SU-DHL-6 (cell line): ENCODE results near the gene C19orf67.

Experiments
- H2AFZ ChIP-seq: fragments of 200-600 bp; sonication (generic); 2 replicates; pipeline ENCODE4 v1.6.1; 2014; ENCODE audit warnings: low read depth, mild to moderate bottlenecking, moderate library complexity, mixed read lengths, antibody characterized with exemption, low read length; ENCODE audit not compliant: severe bottlenecking
- H3F3A ChIP-seq: fragments of 200-600 bp; shearing (Covaris generic); 2 replicates; pipeline ENCODE4 v1.6.0; 2016; ENCODE audit warnings: antibody characterized with exemption, mild to moderate bottlenecking; ENCODE audit not compliant: insufficient read depth
- H3K27ac ChIP-seq: fragments of 200-600 bp; sonication (generic); 2 replicates; pipeline ENCODE4 v1.5.1; 2016; ENCODE audit warnings: low read depth, mild to moderate bottlenecking, low read length, moderate library complexity, mixed read lengths
- H3K27me3 ChIP-seq: fragments of 200-600 bp; sonication (generic), shearing (Covaris generic); 2 replicates; pipeline ENCODE4 v1.6.0; 2014; ENCODE audit warnings: mild to moderate bottlenecking, low read length
- H3K36me3 ChIP-seq: fragments of 200-600 bp; sonication (generic); 2 replicates; pipeline ENCODE4 v1.6.1; 2014; ENCODE audit warnings: mild to moderate bottlenecking, low read length, mixed read lengths
- H3K4me2 ChIP-seq: fragments of 300-600, 200-600 bp; shearing (Covaris generic), sonication (generic); 2 replicates; pipeline ENCODE4 v1.6.0; 2014; ENCODE audit warnings: low read length, low read depth, mild to moderate bottlenecking; ENCODE audit not compliant: poor library complexity, severe bottlenecking
- H3K4me3 ChIP-seq: fragments of 200-600 bp; sonication (generic); 2 replicates; pipeline ENCODE4 v1.5.1; 2014; ENCODE audit warnings: antibody characterized with exemption, low read length, mild to moderate bottlenecking, mixed read lengths; ENCODE audit not compliant: insufficient read depth, poor library complexity, severe bottlenecking
- H3K79me2 ChIP-seq: fragments of 200-600 bp; sonication (generic); 2 replicates; pipeline ENCODE4 v1.6.1; 2014; ENCODE audit warnings: mild to moderate bottlenecking, low read length, moderate library complexity; ENCODE audit not compliant: insufficient read depth
- H3K9ac ChIP-seq: fragments of 200-600 bp; sonication (generic); 2 replicates; pipeline ENCODE4 v1.7.0; 2014; ENCODE audit warnings: mild to moderate bottlenecking, low read length
- H3K9me2 ChIP-seq: fragments of 200-600 bp; sonication (generic); replicated peaks from 2 replicates; pipeline ENCODE4 v1.6.1; 2014; ENCODE audit warnings: low read length; ENCODE audit not compliant: insufficient read depth
- H3K9me3 ChIP-seq: fragments of 200-600 bp; sonication (generic); 2 replicates; pipeline ENCODE4 v1.6.1; 2014; ENCODE audit warnings: low read length, mixed read lengths; ENCODE audit not compliant: insufficient read depth
- H4K20me1 ChIP-seq: fragments of 200-600 bp; sonication (generic); 2 replicates; pipeline ENCODE4 v1.6.1; 2014; ENCODE audit warnings: low read depth, mild to moderate bottlenecking, antibody characterized with exemption, low read length, moderate library complexity, mixed read lengths
- EZH2phosphoT487 ChIP-seq: fragments of 200-600 bp; sonication (generic), shearing (Covaris generic); conservative IDR thresholded peaks from 2 replicates; pipeline ENCODE4 v1.6.1; 2018; ENCODE audit warnings: mild to moderate bottlenecking, antibody characterized with exemption, low read length, moderate library complexity, mixed read lengths
- TF ChIP-seq, protein P1 (sequence below): fragments of 200-600 bp; sonication (generic); IDR thresholded peaks from one replicate; pipeline ENCODE4 v1.5.1; 2017; ENCODE audit warnings: antibody characterized with exemption, mild to moderate bottlenecking, low read length, moderate library complexity; ENCODE audit not compliant: insufficient read depth, poor library complexity, severe bottlenecking

The C19orf67 gene

DNA sequence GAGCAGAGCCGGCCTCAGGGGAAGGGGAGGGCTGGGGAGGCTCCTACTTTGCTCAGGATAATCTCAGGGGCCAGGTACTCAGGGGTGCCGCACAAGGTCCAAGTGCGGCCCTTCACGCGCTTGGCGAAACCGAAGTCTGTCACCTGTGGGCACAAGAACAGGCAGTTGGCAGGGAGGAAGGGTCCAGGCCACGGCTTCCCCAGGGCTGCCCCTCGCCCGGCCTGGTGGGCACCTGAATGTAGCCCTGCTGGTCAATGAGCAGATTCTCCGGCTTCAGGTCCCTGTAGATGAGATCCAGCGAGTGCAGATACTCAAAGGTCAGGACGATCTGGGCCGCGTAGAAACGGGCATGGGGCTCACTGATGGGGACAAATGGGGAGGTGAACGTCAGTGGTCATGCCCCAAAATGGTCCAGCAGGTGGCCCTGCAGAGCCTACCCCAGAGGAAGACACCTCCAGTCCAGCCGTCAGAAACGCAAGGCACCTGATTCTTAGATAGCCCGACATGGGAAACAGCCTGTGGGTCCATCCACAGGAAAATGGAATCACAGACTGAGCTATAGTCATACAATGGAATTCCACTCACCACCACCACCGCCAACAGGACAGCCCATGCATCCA lies 12.1 kb upstream of the C19orf67 start:
- no peak overlapping the region for H2AFZ ChIP-seq
- H3K36me3 ChIP-seq = no peaks in the 10 kb centered on the region
- no peak overlapping the region for H3K4me3 ChIP-seq
- H3F3A ChIP-seq = peaks cover 8% of the 10 kb centered on the region; the same call in 1 of the 2 replicates
- H3K27ac ChIP-seq = no peak overlapping the region
- no peaks in the 10 kb centered on the region for H3K9me2 ChIP-seq
- no peaks in the 10 kb centered on the region for H3K27me3 ChIP-seq
- TF ChIP-seq, protein P1, sequence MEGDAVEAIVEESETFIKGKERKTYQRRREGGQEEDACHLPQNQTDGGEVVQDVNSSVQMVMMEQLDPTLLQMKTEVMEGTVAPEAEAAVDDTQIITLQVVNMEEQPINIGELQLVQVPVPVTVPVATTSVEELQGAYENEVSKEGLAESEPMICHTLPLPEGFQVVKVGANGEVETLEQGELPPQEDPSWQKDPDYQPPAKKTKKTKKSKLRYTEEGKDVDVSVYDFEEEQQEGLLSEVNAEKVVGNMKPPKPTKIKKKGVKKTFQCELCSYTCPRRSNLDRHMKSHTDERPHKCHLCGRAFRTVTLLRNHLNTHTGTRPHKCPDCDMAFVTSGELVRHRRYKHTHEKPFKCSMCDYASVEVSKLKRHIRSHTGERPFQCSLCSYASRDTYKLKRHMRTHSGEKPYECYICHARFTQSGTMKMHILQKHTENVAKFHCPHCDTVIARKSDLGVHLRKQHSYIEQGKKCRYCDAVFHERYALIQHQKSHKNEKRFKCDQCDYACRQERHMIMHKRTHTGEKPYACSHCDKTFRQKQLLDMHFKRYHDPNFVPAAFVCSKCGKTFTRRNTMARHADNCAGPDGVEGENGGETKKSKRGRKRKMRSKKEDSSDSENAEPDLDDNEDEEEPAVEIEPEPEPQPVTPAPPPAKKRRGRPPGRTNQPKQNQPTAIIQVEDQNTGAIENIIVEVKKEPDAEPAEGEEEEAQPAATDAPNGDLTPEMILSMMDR = no peak
- no peak for TF ChIP-seq EZH2phosphoT487
- no peak overlapping the region for H3K4me2 ChIP-seq
- H3K9ac ChIP-seq = no peak overlapping the region
- no peaks in the 10 kb centered on the region for H4K20me1 ChIP-seq
- H3K79me2 ChIP-seq = no peaks in the 10 kb centered on the region
- no peaks in the 10 kb centered on the region for H3K9me3 ChIP-seq

DNA sequence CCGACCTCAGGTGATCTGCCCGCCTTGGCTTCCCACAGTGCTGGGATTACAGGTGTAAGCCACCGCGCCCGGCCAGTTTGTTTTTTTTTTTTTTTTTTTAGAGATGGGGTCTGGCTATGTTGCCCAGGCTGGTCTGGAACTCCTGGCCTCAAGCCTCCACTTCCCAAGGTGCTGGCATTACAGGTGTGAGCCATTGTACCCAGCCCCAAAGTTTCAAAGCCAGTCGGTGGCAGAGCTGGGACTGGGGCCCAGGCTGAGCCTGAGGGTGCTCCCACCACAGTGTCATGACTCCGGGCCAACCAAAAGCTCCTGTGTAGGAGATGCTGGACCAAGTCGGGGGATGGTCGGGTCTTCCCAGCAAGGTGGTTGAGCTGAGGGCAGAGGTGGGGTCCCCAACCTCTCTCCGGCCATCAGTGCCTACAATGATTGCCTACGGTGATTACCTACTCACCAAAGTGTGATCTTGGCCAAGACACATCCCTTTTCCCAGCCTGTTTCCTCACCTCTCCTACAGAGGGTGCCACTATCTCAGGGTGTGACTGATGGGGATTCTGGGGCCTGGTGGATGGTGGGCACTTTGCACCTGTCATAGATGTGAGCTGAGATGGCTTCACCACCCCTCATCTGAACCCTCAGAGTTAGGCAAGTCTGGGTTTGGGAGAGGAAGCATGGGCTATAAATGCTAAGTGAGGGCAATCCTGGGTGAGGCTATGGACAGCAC lies 10.8 kb upstream of the C19orf67 start:
- no peak overlapping the region for H3K27ac ChIP-seq
- no peaks in the 10 kb centered on the region for H3K9me3 ChIP-seq
- TF ChIP-seq, protein P1 = no peak
- no peak for TF ChIP-seq EZH2phosphoT487

DNA sequence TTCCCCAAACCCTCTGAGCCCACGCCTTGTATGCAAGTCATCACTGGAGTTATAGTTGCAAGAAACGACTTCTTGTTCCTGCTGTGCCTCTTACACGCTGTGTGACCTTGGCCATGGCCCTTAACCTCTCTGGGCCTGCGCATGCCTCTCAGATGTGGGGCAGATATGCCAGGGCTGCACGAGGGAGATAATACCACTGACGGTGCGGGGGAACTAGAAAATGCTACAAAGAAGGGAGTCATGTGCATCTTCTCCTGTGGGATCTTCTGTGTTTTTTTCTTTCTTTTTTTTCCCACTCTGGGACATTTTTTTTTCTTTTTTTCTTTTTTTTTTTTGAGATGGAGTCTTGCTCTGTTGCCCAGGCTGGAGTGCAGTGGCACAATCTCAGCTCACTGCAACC lies 9.3 kb upstream of the C19orf67 start:
- no peak overlapping the region for H3K27ac ChIP-seq
- no peaks in the 10 kb centered on the region for H3K9me3 ChIP-seq
- no peaks in the 10 kb centered on the region for H3K9me2 ChIP-seq
- H4K20me1 ChIP-seq = no peaks in the 10 kb centered on the region
- TF ChIP-seq, protein P1 = no peak
- no peak for TF ChIP-seq EZH2phosphoT487
- H3F3A ChIP-seq = peaks cover 8% of the 10 kb centered on the region; the same call in 1 of the 2 replicates
- H3K36me3 ChIP-seq = no peaks in the 10 kb centered on the region
- H2AFZ ChIP-seq = no peak overlapping the region
- no peak overlapping the region for H3K9ac ChIP-seq
- H3K4me2 ChIP-seq = no peak overlapping the region
- no peaks in the 10 kb centered on the region for H3K27me3 ChIP-seq
- no peak overlapping the region for H3K4me3 ChIP-seq
- no peaks in the 10 kb centered on the region for H3K79me2 ChIP-seq

More for the DNA sequence above, 10.8 kb upstream of the C19orf67 start:
- Histone ChIP-seq H3K4me3 (no peak overlapping the region), H3K79me2 (no peaks in the 10 kb centered on the region), H3K4me2 (no peak overlapping the region), H3K9me2 (no peaks in the 10 kb centered on the region), H3F3A (peaks cover 8% of the 10 kb centered on the region; the same call in 1 of the 2 replicates), H2AFZ (no peak overlapping the region), H4K20me1 (no peaks in the 10 kb centered on the region), H3K36me3 (no peaks in the 10 kb centered on the region), H3K27me3 (no peaks in the 10 kb centered on the region), H3K9ac (no peak overlapping the region)
